ENCODE data around the gene FHDC1. TPM values are rescaled to one million over a fixed set of nuclear protein-coding genes. Genes with fewer than 3 reads are reported as not detected.

Gene FHDC1
- total RNA-seq, 1 experiment from 2014 or later, result 19.9 TPM

DNA sequence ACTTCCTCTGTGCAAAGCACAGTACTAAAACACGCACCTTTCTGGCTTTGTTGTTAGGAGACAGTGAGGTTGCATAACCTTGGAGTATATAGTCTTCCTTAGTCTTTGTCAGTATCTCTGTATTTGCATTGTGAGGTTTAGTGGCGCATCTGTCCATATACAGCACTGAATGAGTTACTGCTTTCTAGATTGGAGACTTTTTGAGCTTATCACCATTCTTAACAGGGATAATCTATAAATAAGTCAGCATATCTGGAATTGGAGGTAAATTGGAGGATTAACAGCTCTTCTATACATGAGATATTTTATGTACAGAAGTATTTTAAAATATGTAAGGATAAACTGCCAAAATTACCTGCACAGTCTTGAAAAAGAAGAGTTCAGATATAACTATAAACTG is 4.3 kb downstream of the FHDC1 start:
- no peak overlapping the region for H3K4me3 Mint-ChIP-seq
- Histone ChIP-seq H3K9me3 (ENCODE audit: control insufficient read depth, low read depth, low read length) (no peaks in the 10 kb centered on the region), H2AFZ (ENCODE audit: low read length) (no peak overlapping the region), H3K14ac (ENCODE audit: insufficient read depth, low read length) (no peak overlapping the region), H3K79me2 (ENCODE audit: insufficient read depth, low read length) (peaks cover 39% of the 10 kb centered on the region; the same call in 1 of the 2 replicates), H2BK15ac (ENCODE audit: low read depth, low read length) (no peak overlapping the region), H3K27me3 (ENCODE audit: insufficient read depth, low read length) (no peaks in the 10 kb centered on the region), H4K8ac (replicated peaks; ENCODE audit: insufficient read length, low read depth, low read length) (no peak overlapping the region), H4K20me1 (ENCODE audit: control insufficient read depth, insufficient read depth, insufficient read length) (no peaks in the 10 kb centered on the region), H2BK120ac (ENCODE audit: low read depth, low read length, poor library complexity, severe bottlenecking) (no peak overlapping the region), H3K23ac (ENCODE audit: insufficient read length, low read depth, low read length) (no peak overlapping the region), H3K56ac (ENCODE audit: insufficient read length, low read depth, low read length) (no peak overlapping the region), H3K4ac (ENCODE audit: low read depth, low read length) (no peak overlapping the region), H2BK12ac (ENCODE audit: insufficient read length, low read depth, low read length) (no peak overlapping the region), H2BK5ac (ENCODE audit: insufficient read length, low read length) (no peak overlapping the region), H2BK20ac (ENCODE audit: low read depth, low read length, poor library complexity, severe bottlenecking) (no peak overlapping the region), H4K5ac (ENCODE audit: insufficient read length, low read depth, low read length) (no peak overlapping the region), H3K9ac (ENCODE audit: extremely low read depth, insufficient read length, low read length) (no peak overlapping the region), H4K91ac (ENCODE audit: insufficient read length, low read depth, low read length) (no peak overlapping the region), H3K23me2 (ENCODE audit: insufficient read length, low read depth, low read length, poor library complexity, severe bottlenecking) (peaks cover 14% of the 10 kb centered on the region), H3K4me2 (ENCODE audit: insufficient read depth, insufficient read length, low read length) (no peak overlapping the region), H3T11ph (ENCODE audit: low read length) (no peak overlapping the region), H2AK5ac (ENCODE audit: insufficient read length, low read length) (no peak overlapping the region), H3K4me1 (ENCODE audit: insufficient read depth, low read length) (peaks cover 6% of the 10 kb centered on the region; the same call in 1 of the 2 replicates), H3K18ac (ENCODE audit: insufficient read length, low read depth, low read length) (no peak overlapping the region), H3K27ac (ENCODE audit: insufficient read length, low read depth, low read length) (no peak overlapping the region), H3K79me1 (ENCODE audit: insufficient read depth, low read depth, low read length, poor library complexity, severe bottlenecking) (no peaks in the 10 kb centered on the region)
- H3K36me3 Mint-ChIP-seq (ENCODE audit: insufficient read depth in 1 of 3, low read depth in 3 of 3), result peaks cover 12 to 32% (median 18%) of the 10 kb centered on the region in 3 experiments
- H3K27ac Mint-ChIP-seq, result no peak overlapping the region
- no peak for TF ChIP-seq CTCF (conservative IDR thresholded peaks at IDR 0.05)
- H3K9me3 Mint-ChIP-seq, result no peaks in the 10 kb centered on the region; a peak in 1 of 5 replicates
- WGBS (ENCODE audit: extremely low coverage, insufficient read length, low lambda C conversion rate), result no CpG with 5 or more reads among the region's 2 CpGs
- no peak for DNase-seq
- peaks cover 21 to 32% of the 10 kb centered on the region in 2 experiments for H3K4me1 Mint-ChIP-seq
- H3K27me3 Mint-ChIP-seq (ENCODE audit: low read depth), result peaks cover 20% of the 10 kb centered on the region

Data from H9 (cell line).